Upper lobe of left lung (tissue), 6 donors: ENCODE measurements around the gene MBD5. TPM values are rescaled to one million over a fixed set of nuclear protein-coding genes. Genes with fewer than 3 reads are reported as not detected.

Source experiments
- ATAC-seq, 2 donors: fragments of 200-7000 bp; cut with Tn5 transposase; one replicate each; pipeline ENCODE4 v1.9.1; 2022; ENCODE audit warnings: mild to moderate bottlenecking in 2 of 2, moderate library complexity in 2 of 2; ENCODE audit not compliant: low FRiP score in 2 of 2
- DNase-seq, 2 donors: peaks; one replicate each; pipeline ENCODE4 v3.0.0-alpha.2; 2019 to 2020
- H3K27ac ChIP-seq, 4 donors: fragments of 200-600 bp; sonication (generic); one replicate each; pipeline ENCODE4 v1.5.1; 2016 to 2019
- H3K27me3 ChIP-seq, 4 donors: fragments of 200-600 bp; sonication (generic); one replicate each; pipeline ENCODE4 v1.5.1; 2017 to 2019
- H3K36me3 ChIP-seq, 4 donors: fragments of 200-600 bp; sonication (generic); one replicate each; pipeline ENCODE4 v1.5.1; 2016 to 2019
- H3K4me1 ChIP-seq, 4 donors: fragments of 200-600 bp; sonication (generic); one replicate each; pipeline ENCODE4 v1.5.1; 2018 to 2019
- H3K4me3 ChIP-seq, 4 donors: fragments of 200-600 bp; sonication (generic); one replicate each; pipeline ENCODE4 v1.5.1; 2017 to 2019; ENCODE audit warnings: mild to moderate bottlenecking in 2 of 4, moderate library complexity in 1 of 4
- H3K9me3 ChIP-seq, 4 donors: fragments of 200-600 bp; sonication (generic); one replicate each; pipeline ENCODE4 v1.5.1; 2018 to 2019
- CTCF ChIP-seq, 6 experiments: fragments of 450-650 bp in 4 of 6; fragments of 200-600 bp in 2 of 6; sonication (generic) in 2 of 6; IDR thresholded peaks; one replicate each; pipeline ENCODE4 v1.5.1; 2016 to 2019; ENCODE audit warnings: antibody characterized with exemption in 6 of 6
- EP300 ChIP-seq, 4 donors: sonication (generic); formaldehyde crosslinking; IDR thresholded peaks; one replicate each; pipeline ENCODE4 v1.5.1; 2017; ENCODE audit warnings: antibody characterized with exemption in 4 of 4, control low read depth in 2 of 4
- POLR2A ChIP-seq, 4 donors: fragments of 450-650 bp; IDR thresholded peaks; one replicate each; pipeline ENCODE4 v1.5.1; 2016 to 2017; ENCODE audit warnings: antibody characterized with exemption in 4 of 4, mild to moderate bottlenecking in 2 of 4
- POLR2AphosphoS5 ChIP-seq, 2 donors: sonication (generic); formaldehyde crosslinking; IDR thresholded peaks; one replicate each; pipeline ENCODE4 v1.5.1; 2017; ENCODE audit warnings: antibody characterized with exemption in 2 of 2
- WGBS, 2 donors: methylation state at CpG; one replicate each; pipeline ENCODE4 v1.1.5; 2017 to 2018; 5-methylcytosine and 5-hydroxymethylcytosine counted together
- total RNA-seq, 6 donors: library from RNA; depleted of rRNA in 4 of 6; stranded (reverse); fragments of >200 nt in 4 of 6; gene quantifications; one replicate each; pipeline versions ENCODE4 v1.1.0 to v1.2.1, GENCODE V29; 2016 to 2021
- donor health status: DM: no; HTN: no; CAD: no; lungs with moderate emphysema.
- donor health status: DM: no; HTN: yes; CAD: no; lungs with severe emphysema.

The MBD5 gene
- total RNA-seq, 6 donors from 2014 or later, result 22.6 to 99.5 (median 27.5) TPM

- H3K27me3 ChIP-seq, result no peaks in the 10 kb centered on the region
- no peak for DNase-seq
- H3K4me1 ChIP-seq, result no peaks in the 10 kb centered on the region
- 93 to 97% methylated on average over 2 of the region's 2 CpGs for WGBS, 2 donors
- ATAC-seq, result no peak
- no peaks in the 10 kb centered on the region for H3K36me3 ChIP-seq
- H3K9me3 ChIP-seq, result peaks cover 0 to 10% (median 0%) of the 10 kb centered on the region in 4 donors
- no peak overlapping the region for H3K27ac ChIP-seq
- no peak for TF ChIP-seq EP300 (IDR thresholded peaks at IDR 0.05)
- H3K4me3 ChIP-seq, result no peak overlapping the region
Measured at GRCh38 chr2:148252646-148253045, 231.8 kb downstream of the MBD5 start.

GRCh38 chr2:148253685-148254084, 232.8 kb downstream of the MBD5 start:
- TF ChIP-seq CTCF (IDR thresholded peaks at IDR 0.05) (no peak), POLR2AphosphoS5 (IDR thresholded peaks at IDR 0.05) (no peak), EP300 (IDR thresholded peaks at IDR 0.05) (no peak), POLR2A (IDR thresholded peaks at IDR 0.05) (no peak)
- no peak for DNase-seq
- WGBS, 2 donors, result 98% methylated on average over 6 of the region's 6 CpGs

GRCh38 chr2:148255929-148256328, 235.0 kb downstream of the MBD5 start:
- WGBS, 2 donors, result 54 to 73% methylated on average over 5 to 8 of the region's 8 CpGs
- no peaks in the 10 kb centered on the region for H3K36me3 ChIP-seq
- DNase-seq (peak in 1 of 2 donors; percentile 78), ATAC-seq (peak; percentile 57 to 69)
- H3K4me3 ChIP-seq, result no peak overlapping the region
- no peak overlapping the region for H3K27ac ChIP-seq
- H3K27me3 ChIP-seq, result no peaks in the 10 kb centered on the region
- TF ChIP-seq POLR2A (IDR thresholded peaks at IDR 0.05) (no peak), CTCF (IDR thresholded peaks at IDR 0.05) (no peak), EP300 (IDR thresholded peaks at IDR 0.05) (no peak), POLR2AphosphoS5 (IDR thresholded peaks at IDR 0.05) (no peak)
- no peaks in the 10 kb centered on the region for H3K4me1 ChIP-seq
- H3K9me3 ChIP-seq, result peaks cover 0 to 10% (median 0%) of the 10 kb centered on the region in 4 donors

More at GRCh38 chr2:148253685-148254084, 232.8 kb downstream of the MBD5 start:
- peaks cover 0 to 10% (median 0%) of the 10 kb centered on the region in 4 donors for H3K9me3 ChIP-seq
- H3K36me3 ChIP-seq, result no peaks in the 10 kb centered on the region
- no peak overlapping the region for H3K4me3 ChIP-seq
- no peak overlapping the region for H3K27ac ChIP-seq
- H3K4me1 ChIP-seq, result no peaks in the 10 kb centered on the region
- H3K27me3 ChIP-seq, result no peaks in the 10 kb centered on the region
- ATAC-seq, result no peak

- TF ChIP-seq EP300 (IDR thresholded peaks at IDR 0.05), result no peak
- 97 to 100% methylated on average over 6 of the region's 6 CpGs for WGBS, 2 donors
- Histone ChIP-seq H3K36me3 (no peaks in the 10 kb centered on the region), H3K4me3 (no peak overlapping the region), H3K4me1 (no peaks in the 10 kb centered on the region), H3K9me3 (peaks cover 0 to 10% (median 0%) of the 10 kb centered on the region in 4 donors), H3K27ac (no peak overlapping the region), H3K27me3 (no peaks in the 10 kb centered on the region)
- DNase-seq (no peak), ATAC-seq (no peak)
Measured at GRCh38 chr2:148257276-148257675, 236.4 kb downstream of the MBD5 start.

GRCh38 chr2:148258124-148258523, 237.2 kb downstream of the MBD5 start:
- Histone ChIP-seq H3K4me1 (no peaks in the 10 kb centered on the region), H3K27ac (no peak overlapping the region), H3K4me3 (no peak overlapping the region), H3K9me3 (peaks cover 0 to 10% (median 0%) of the 10 kb centered on the region in 4 donors), H3K36me3 (no peaks in the 10 kb centered on the region), H3K27me3 (no peaks in the 10 kb centered on the region)
- 74 to 79% methylated on average over 10 of the region's 10 CpGs for WGBS, 2 donors
- no peak for ATAC-seq
- no peak for DNase-seq
- TF ChIP-seq POLR2AphosphoS5 (IDR thresholded peaks at IDR 0.05), result no peak
- no peak for TF ChIP-seq POLR2A (IDR thresholded peaks at IDR 0.05)
- no peak for TF ChIP-seq EP300 (IDR thresholded peaks at IDR 0.05)
- TF ChIP-seq CTCF (IDR thresholded peaks at IDR 0.05), result no peak

- ATAC-seq, result no peak
- peaks cover 0 to under 1% (median 0%) of the 10 kb centered on the region in 4 donors for H3K9me3 ChIP-seq
- TF ChIP-seq POLR2AphosphoS5 (IDR thresholded peaks at IDR 0.05) (no peak), POLR2A (IDR thresholded peaks at IDR 0.05) (no peak), CTCF (IDR thresholded peaks at IDR 0.05) (no peak), EP300 (IDR thresholded peaks at IDR 0.05) (no peak)
- H3K27ac ChIP-seq, result no peak overlapping the region
- no peaks in the 10 kb centered on the region for H3K27me3 ChIP-seq
- no peak for DNase-seq
- WGBS, 2 donors, result 82 to 88% methylated on average over 6 of the region's 6 CpGs
- no peaks in the 10 kb centered on the region for H3K4me1 ChIP-seq
- H3K4me3 ChIP-seq, result no peak overlapping the region
- no peaks in the 10 kb centered on the region for H3K36me3 ChIP-seq
Measured at GRCh38 chr2:148259674-148260073, 238.8 kb downstream of the MBD5 start.
